ENCODE results near the gene RAI1.
"Not testable (repeated sequence)": the region's sequence is repeated elsewhere in the genome, so short reads cannot be mapped to it uniquely, and the experiment has no call there.

The RAI1 gene

DNA sequence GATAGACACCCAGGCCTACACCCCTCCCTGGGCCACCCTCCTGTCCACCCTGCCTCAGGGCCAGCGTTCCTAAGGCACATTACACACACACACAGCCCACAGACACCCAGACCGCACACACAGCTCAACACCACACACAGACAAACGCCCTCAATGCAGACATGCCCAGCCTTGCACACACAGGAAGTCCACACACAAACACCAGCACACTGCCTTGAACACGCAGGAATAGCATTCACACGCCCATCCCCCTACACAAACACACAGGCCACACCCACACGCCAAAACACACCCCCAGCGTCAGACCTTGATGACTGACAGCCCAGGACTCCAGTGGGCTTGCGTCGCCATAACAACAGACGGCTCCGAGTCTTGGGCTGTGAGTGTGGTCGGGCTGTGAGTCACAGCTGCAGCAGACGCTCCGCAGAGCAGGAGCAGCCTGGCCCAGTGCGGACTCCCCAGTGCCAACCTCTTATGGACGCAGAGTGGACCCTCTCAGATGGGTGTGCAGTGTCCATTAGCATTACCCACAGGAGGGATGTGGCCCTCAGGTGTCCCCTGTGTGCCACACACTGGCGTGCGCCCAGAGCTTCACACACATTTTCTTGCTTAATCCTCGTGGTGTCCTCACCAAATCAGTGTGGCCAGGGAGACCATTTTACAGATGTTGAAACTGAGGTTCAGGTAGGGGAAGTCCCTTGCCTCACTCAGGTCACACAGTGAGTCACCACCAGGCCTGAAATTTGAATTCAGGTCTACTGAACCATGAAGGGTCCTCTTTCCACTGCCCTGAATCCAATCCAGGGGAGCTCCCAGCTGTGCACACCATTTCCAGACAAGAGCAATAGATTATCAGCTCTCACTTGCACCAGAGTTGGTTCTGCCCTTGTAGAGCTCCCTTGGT, 17.8 kb upstream of the RAI1 start:
- peak; percentile 96 for DNase-seq (ENCODE audit: low spot score)

DNA sequence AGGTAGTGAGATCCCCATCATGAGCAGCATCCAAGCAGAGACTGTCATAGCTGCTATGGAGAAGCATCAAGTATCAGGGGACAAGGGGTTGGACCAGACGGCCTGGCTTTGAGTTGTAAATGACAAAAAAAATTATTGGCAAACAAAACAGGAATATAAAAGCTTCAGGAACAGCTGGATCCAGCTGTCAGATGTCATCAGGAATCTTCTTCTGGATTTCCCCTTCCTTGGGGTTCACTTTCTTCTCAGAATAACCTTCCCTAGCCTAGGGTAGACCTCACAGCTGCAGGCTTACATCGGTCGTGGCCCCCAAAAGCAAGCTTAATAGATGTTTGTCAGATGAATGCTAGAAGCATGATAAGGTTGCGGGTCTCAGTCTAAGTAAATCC, 17.2 kb upstream of the RAI1 start:
- DNase-seq (ENCODE audit: low spot score): no peak

DNA sequence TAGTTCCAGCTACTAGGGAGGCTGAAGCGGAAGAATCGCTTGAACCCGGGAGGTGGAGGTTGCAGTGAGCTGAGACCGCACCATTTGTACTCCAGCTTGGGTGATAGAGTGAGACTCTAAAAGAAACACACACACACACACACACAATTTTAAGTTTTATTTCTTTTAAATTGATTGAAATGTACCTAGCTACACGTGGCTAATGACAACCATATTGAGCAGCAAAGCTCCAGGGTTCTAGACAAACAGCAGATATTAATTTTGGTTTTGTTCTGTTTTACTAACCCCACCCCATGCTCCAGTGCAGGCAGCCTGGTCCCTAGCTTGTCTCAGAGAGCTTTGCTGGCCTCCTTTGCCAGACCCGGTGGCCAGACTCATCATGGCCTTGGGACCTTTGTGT, 16.0 kb upstream of the RAI1 start:
- DNase-seq (ENCODE audit: low spot score): no peak

DNA sequence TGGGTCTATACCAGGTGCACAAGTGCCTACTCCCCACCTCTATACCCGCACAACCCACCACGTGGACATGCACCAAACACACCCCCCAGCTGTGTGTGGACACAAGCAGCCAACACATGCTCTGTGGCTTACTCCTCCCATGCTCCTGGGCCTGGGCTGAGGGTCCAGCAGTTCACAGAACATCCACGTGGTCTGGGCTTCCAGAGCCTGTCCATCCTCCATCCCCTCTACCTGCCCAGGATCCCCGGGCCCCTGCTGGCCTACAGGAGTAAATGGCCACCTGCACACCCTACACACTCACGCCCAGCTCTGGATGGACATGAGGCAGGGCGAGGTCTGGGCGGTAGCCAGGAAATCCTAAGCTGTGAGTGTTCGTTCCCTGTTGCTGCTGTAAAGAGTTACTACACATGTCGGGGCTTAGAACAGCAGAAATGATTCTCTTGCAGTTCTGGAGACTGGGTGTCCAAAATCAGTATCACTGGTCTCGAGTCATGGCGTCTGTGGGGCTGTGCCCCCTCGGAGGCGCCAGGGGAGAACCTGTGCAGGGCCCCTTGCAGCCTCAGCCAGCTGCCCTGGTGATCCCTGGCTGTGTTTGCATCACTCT, 15.0 kb upstream of the RAI1 start:
- peak; percentile 65 for DNase-seq (ENCODE audit: low spot score)

DNA sequence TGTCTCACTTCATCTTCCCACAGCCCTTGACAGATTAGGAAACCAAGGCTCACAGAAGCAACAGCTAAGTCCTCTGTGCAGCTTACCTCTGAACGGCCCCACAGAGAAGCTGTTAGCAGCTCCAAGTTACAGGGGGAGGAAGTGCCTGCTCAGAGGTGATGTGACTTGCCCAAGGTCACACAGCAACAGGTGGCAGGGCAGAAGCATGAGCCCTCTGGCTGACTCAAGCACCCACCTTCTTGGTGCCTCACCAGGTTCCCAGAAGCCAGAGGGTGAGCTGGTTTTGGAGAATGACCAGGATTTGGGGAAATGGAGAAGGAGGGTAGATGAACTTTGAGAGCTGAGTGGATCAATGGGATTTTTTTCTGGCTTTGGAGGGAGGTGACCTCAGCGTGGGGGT, 14.0 kb upstream of the RAI1 start:
- DNase-seq (ENCODE audit: low spot score): no peak

- no peak for DNase-seq (ENCODE audit: low spot score)
These were observed 13.3 kb upstream of the RAI1 start for GRCh38 chr17:17667947-17668346.

DNA sequence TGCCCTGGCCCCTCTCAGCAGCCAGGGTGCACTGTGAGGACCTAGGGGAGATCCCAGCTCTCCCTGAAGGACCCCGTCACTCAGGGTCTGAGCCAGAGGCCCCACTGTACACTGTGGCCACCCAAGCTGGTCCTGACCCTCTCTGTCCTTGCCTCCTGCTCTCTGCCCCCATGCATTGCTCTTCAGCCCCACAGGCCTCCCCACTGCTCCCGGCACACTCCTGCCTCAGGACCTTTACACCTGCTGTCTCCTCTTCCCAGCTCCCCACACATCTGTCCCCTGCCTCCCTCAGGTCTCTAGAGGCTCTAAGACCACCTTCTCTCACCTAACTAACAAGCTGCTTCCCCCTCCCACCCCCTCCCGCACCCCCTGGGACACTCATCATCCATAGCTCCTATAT, 12.9 kb upstream of the RAI1 start:
- DNase-seq (ENCODE audit: low spot score): no peak

DNA sequence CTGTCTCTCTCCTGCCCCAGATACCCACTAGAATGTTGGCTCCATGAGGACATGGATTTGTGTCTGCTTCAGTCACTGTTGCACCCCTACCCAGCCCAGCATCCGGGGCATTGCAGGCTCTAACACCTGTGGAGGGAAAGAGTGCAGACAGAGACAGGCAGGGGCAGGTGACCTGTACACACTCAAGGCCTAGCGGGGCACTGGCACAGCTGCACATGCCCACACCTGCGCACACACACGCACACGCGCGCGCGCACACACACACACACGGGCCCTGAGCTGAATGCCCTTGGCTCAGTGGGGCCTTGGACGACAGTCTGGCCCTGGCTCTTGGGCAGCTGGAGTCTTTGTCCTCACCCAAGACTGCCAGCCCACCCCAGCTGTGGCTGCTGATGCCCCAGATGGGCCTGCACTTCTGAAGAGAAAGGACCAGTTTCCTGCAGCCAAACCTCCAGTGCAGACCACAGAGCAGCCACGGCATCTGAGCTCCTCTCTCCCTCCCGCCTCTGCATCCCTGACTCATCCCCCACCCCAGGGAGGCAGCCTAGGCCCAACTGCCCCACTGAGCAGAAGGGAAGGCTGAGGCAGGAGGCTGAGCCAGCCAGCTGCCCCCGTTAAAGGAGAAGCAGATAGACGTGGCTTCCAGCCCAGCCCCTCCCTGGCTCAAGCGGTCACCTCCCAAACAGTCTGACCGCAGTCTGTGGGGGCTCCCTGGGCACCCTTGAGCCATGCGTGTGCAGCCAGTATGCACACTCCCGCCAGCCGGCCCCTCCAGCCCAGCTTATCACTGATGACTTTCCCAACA, 12.3 kb upstream of the RAI1 start:
- peak; percentile 52 for DNase-seq (ENCODE audit: low spot score)

DNA sequence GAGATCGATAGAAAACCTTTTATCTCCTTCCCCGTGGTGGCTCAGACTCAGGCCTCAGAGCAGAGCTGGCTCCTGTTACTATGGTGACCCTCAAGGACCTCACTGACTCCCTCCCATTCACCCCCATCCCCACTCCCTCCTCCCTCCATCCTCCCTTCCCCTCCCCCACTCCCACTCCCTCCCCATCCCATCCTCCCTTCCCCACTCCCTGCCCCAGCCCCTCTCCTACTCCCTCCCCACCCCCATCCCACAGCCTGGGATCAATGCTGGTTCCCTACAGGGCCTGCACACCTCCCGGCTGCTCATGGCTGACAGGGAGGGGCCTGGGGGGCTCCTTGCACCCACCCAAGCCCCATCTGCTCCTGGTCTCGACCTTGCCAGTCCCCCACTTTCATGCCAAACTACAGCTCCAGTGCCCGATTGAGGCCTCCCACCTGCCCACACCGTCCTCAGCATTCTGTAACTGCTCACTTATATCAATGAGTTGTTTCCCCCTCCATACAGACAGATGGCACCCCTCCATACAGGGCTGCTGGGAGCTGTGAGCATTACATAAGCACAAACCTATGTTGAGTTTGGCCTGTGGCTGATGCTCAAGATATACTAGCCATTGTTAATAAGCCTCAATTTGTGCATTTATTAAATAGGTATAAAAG, 11.6 kb upstream of the RAI1 start:
- DNase-seq (ENCODE audit: low spot score): no peak

GRCh38 chr17:17670701-17671305, 10.5 kb upstream of the RAI1 start:
- DNase-seq (ENCODE audit: low spot score): no peak

- DNase-seq (ENCODE audit: low spot score): no peak
These were observed 9.7 kb upstream of the RAI1 start for GRCh38 chr17:17671369-17672129.

DNA sequence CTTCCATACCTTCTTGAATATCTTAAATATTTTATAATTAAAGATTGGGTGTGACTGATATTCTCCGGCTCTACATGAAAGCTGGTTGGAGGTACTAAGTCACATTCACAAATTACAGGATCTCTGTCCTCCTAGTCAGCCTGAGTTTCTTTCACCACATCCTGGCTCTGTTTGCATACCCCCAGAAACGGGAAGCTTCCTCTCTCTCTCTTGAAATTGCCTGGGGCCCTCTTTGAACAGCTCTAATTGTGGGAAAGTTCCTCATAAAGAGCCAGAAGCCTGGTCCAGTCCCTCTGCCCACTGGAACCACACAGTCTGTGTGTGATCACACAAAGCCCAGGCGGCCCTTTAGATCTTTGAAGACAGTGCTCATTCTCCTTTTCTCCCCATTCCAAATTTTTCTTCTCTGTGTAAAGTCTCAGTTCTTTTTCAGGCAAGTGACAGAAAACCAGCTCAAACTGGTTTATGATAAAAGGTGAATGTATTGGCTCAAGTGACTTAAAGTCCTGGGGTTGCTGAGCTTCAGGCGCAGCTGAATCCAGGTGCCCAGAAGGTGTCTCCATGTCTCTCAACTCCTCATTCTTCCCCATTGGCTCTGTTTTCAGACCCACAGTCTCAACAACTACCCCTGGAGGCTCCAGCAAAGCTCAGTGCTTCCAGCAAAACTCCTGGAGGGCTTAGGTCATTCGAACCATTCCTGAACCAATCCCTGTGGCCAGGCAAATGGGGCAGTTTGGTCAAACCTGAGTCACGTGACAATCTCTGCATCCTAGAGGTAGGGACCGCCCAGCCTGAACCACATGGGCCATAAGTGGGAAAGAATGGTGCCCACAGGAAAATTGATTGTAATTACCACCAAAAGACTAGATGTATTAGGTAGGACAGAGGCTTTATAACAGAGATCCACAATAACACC, 8.5 kb upstream of the RAI1 start:
- DNase-seq (ENCODE audit: low spot score): no peak

- no peak for DNase-seq (ENCODE audit: low spot score)
These were observed 5.8 kb upstream of the RAI1 start for GRCh38 chr17:17675416-17675815.

- DNase-seq (ENCODE audit: low spot score): no peak
These were observed 5.2 kb upstream of the RAI1 start for GRCh38 chr17:17675925-17676534.

GRCh38 chr17:17676752-17677151, 4.5 kb upstream of the RAI1 start:
- no peak for DNase-seq (ENCODE audit: low spot score)

DNA sequence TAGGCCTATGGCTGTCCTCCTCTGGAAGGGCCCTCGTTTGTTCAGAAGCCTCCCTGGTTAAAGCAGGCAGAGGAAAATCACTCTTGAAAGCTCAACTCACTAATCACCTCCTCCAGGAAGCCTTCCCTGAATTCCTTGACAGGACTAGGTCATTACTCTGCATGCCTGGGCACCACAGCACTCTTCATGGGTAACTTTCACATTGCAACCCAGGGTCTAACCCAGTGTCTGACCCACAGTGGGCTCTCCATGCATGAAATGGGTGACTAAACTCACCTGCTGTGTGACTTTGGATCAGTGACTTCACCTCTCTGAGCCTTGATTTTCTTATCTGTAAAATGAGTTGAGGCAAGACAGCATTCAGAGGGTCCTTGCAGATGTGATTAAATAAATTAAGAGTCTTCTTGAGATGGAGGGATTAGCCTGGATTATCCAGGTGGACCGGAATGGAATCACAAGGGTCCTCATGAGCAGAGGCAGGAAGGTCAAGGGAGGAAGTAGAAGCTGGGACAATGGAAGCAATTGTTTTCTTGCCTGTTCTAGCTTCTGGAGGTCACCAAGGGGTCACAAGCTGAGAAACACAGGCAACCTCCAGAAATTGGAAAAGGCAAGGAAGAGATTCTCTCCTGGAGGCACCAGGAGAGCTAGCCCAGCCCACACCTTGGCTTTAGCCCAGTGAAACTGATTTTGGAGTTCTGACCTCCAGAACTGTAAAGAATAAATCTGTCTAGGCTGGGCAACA, 3.8 kb upstream of the RAI1 start:
- no peak for DNase-seq (ENCODE audit: low spot score)

DNA sequence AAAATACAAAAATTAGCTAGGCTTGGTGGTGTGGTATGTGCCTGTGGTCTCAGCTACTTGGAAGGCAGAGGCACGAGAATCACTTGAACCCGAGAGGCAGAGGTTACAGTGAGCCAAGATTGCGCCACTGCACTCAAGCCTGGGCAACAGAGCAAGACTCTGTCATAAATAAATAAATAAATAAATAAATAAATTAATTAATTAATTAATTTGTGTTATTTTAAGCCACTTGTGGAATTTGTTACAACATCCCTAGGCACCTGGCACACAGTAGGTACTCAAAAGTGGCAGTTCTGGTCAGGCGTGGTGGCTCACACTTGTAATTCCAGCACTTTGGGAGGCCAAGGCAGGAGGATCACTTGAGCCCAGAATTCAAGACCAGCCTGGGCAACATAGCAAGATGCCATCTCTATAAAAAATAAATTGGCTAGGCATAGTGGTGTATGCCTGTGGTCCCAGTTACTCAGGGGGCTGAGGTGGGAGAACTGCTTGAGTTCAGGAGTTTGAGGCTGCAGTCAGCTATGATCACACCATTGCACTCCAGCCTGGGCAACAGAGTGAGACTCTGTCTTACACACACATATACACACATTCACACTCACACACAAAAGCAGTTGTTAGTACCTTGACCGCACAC, 3.1 kb upstream of the RAI1 start:
- DNase-seq (ENCODE audit: low spot score): not testable (repeated sequence)

- DNase-seq (ENCODE audit: low spot score): no peak
These were observed 2.0 kb upstream of the RAI1 start for GRCh38 chr17:17679243-17679642.
